HG03060 (cell line): Measurements from ENCODE around the gene CHST2.

Experiments used
- ATAC-seq: cut with Tn5 transposase; IDR thresholded peaks from one replicate; pipeline ENCODE4 v1.9.1; 2021; ENCODE audit warnings: low read depth, moderate number of reproducible peaks; ENCODE audit not compliant: unreplicated experiment

CHST2 gene

GRCh38 chr3:143098032-143098764 lies 21.4 kb upstream of the CHST2 start:
- no peak for ATAC-seq

- ATAC-seq: no peak
These were observed 20.4 kb upstream of the CHST2 start for GRCh38 chr3:143099210-143099609.

- no peak for ATAC-seq
These were observed 19.9 kb upstream of the CHST2 start for GRCh38 chr3:143099690-143100089.

GRCh38 chr3:143100451-143100850 lies 19.1 kb upstream of the CHST2 start:
- ATAC-seq: no peak

GRCh38 chr3:143101792-143102381 lies 17.7 kb upstream of the CHST2 start:
- ATAC-seq: no peak

GRCh38 chr3:143103652-143104051 lies 15.9 kb upstream of the CHST2 start:
- no peak for ATAC-seq

- no peak for ATAC-seq
These were observed 14.4 kb upstream of the CHST2 start for GRCh38 chr3:143105170-143105569.

GRCh38 chr3:143109861-143110260 lies 9.7 kb upstream of the CHST2 start:
- no peak for ATAC-seq

GRCh38 chr3:143110371-143110770 lies 9.2 kb upstream of the CHST2 start:
- no peak for ATAC-seq

GRCh38 chr3:143118630-143119008 lies 952 bp upstream of the CHST2 start:
- no peak for ATAC-seq

- ATAC-seq: no peak
These were observed 574 bp downstream of the CHST2 start for GRCh38 chr3:143119974-143120715.

- no peak for ATAC-seq
These were observed 1.2 kb downstream of the CHST2 start for GRCh38 chr3:143120716-143121240.

- no peak for ATAC-seq
These were observed 1.9 kb downstream of the CHST2 start for GRCh38 chr3:143121241-143122088.

- no peak for ATAC-seq
These were observed 2.5 kb downstream of the CHST2 start for GRCh38 chr3:143122089-143122430.

GRCh38 chr3:143122608-143123352 lies 3.2 kb downstream of the CHST2 start:
- no peak for ATAC-seq

GRCh38 chr3:143123353-143123984 lies 3.9 kb downstream of the CHST2 start:
- ATAC-seq: no peak

- ATAC-seq: no peak
These were observed 5.3 kb downstream of the CHST2 start for GRCh38 chr3:143124601-143125520.

- ATAC-seq: no peak
These were observed 8.2 kb downstream of the CHST2 start for GRCh38 chr3:143127801-143128200.
